Subcutaneous adipose tissue (tissue), 4 donors: ENCODE results near the gene KLF14. TPM values are rescaled to one million over a fixed set of nuclear protein-coding genes. Genes with fewer than 3 reads are reported as not detected.

Source experiments
- total RNA-seq, 4 donors: library from RNA; depleted of rRNA; stranded (reverse); fragments of >200 nt; gene quantifications; one replicate each; pipeline ENCODE4 v1.1.0, GENCODE V29; 2016
- TF ChIP-seq, protein P1 (sequence below): fragments of 450-650 bp; IDR thresholded peaks from one replicate; pipeline ENCODE4 v1.5.1; 2016; ENCODE audit warnings: low read depth, mild to moderate bottlenecking, control low read depth, antibody characterized with exemption, moderate library complexity

KLF14 gene
- total RNA-seq, 4 donors from 2014 or later = 0.33 to 0.94 (median 0.59) TPM

DNA sequence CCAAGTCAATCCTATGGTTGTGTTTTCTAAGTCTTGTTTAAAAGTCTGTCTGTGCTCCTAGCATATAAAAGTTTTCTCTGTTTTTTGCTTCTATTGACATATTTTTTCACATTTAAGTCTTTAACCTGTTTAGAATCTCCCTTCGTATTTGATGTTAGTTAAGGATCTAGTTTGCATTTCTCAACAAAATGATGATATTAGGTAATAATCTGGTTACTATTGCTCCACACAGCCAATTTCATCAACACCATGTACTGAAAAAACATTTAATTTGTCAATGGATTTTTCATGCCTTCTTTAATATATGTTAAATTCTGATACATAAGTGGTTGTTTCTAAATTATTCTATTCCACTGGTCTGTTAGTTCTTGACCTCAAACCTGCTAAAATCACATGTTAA lies 30.2 kb downstream of the KLF14 start:
- TF ChIP-seq, protein P1, sequence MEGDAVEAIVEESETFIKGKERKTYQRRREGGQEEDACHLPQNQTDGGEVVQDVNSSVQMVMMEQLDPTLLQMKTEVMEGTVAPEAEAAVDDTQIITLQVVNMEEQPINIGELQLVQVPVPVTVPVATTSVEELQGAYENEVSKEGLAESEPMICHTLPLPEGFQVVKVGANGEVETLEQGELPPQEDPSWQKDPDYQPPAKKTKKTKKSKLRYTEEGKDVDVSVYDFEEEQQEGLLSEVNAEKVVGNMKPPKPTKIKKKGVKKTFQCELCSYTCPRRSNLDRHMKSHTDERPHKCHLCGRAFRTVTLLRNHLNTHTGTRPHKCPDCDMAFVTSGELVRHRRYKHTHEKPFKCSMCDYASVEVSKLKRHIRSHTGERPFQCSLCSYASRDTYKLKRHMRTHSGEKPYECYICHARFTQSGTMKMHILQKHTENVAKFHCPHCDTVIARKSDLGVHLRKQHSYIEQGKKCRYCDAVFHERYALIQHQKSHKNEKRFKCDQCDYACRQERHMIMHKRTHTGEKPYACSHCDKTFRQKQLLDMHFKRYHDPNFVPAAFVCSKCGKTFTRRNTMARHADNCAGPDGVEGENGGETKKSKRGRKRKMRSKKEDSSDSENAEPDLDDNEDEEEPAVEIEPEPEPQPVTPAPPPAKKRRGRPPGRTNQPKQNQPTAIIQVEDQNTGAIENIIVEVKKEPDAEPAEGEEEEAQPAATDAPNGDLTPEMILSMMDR = no peak

DNA sequence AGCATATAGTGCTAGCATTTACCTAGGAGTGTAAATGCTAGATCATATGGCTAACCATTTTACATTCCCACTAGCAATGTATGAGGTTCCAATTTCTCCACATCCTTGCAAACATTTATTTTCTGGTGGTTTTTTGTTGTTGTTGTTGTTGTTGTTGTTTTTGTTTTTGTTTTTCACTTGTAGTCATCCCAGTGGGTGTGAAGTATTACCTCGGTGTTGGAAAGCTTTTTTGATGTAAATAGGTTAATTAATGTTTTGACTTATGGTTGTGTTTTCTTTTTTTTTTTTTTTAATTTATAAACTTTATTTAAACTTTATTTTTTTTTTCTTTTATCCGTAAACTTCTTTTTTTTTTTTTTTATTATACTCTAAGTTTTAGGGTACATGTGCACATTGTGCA lies 32.4 kb downstream of the KLF14 start:
- TF ChIP-seq, protein P1 = no peak

DNA sequence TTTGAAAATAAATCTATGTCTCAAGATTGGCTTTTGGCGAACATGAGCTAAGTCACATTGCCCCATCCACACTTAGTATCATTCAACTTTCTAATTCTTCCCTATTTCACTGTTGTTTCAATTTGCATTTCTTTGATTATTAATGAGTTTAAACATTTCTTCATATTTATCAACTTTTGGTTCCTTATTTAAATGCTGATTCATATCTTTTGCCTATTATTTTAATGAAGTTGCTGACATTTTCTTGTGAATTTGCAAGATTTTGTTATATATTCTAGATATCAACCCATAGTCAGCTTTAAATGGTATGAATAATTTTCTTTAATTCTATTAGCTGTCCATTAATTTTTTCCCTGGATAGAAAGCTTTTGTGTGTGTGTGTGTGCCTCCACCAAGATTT lies 33.2 kb downstream of the KLF14 start:
- TF ChIP-seq, protein P1 = no peak

DNA sequence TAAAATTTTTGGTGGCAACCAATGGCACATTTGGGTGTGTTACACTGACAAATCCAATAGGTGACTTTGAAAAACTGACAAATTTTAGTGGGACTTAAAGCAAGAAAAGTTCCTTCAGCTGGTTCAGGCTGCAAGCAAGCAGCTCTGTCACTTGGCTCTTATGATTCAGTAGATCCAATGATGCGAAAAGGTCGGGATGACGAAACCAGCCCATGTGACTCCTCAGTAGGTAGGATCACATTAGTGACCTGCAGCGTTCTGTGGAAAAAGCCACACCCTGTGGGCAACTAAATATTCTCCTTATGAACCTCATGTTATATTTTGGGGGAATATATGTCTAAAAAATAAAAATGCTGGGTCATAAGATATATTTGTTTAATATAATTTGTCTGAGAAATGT lies 34.3 kb downstream of the KLF14 start:
- TF ChIP-seq, protein P1 = no peak

DNA sequence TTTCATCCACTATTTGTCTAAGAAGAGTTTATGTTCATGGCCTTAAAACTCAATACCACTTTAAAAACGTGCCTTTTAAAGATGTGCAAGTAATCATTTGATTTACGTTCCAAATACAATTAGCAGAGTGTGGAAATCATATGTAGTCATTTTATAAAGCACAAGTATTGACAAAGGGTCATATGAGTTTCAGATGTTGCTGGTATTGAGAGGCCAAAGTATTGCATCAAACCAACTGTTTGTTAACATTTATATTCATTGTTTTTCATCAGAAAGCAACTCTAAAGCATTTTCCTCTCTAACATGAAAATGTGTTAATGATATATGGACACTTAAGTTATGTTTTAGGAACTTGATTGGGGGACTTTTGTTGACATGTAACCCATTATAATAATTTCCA lies 36.2 kb downstream of the KLF14 start:
- TF ChIP-seq, protein P1 = no peak

DNA sequence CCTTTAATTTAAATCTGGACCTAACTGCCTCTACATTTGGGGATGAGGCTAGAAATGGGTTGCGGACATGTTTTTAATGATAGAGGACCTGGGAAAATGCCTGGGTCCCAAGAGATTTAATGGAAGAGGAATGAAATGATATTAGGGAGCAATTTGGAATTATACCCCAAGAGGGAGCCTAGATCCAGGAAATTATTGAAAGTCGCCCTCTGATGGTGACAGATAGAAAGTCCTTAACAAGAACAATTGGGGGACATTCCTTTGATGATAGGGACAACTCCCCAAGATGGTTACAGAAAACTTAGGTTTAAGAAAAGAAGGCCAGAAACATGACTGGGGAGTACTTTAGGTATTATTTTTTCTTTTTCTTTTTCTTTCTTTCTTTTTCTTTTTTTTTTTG lies 38.2 kb downstream of the KLF14 start:
- TF ChIP-seq, protein P1 = no peak

DNA sequence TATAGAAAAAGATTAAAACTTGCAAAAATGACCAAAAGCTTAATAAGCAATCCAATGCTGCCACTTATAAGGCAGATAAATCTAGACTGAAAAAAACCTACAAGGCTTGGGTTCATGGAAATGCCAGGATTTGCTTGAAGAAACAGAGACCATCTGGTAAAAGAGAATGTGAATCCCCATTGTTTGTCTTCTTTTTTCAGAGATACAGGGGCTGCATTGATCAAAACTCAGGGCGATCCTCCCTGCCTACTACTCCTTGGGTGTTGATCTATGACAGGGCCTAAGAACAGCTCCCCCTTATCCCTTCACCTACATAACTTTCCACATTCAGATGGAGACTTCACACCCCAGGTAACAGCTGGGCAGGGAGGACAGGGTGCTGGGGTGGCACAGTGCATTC lies 44.3 kb downstream of the KLF14 start:
- TF ChIP-seq, protein P1 = no peak

DNA sequence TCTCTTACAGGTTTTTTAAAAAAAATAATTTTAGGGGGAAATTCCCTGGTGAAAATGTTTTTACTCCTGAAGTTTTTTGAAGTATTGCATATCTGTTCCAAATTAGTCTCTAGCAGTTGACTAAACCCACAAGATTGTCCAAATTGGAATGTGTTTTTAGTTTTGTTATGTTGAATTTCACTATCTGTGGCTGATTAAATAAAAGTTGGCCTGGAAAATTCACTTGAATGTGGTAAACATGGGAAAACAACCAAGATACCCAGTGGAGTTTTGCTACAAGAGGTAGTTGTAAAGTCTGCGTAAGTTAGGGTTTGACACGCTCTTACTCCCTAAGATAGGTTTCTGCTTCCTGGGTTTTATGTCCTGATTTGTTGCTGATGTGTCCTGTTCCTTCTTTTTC lies 51.0 kb downstream of the KLF14 start:
- TF ChIP-seq, protein P1 = no peak
